ENCODE data around the gene ADAM22.

The ADAM22 gene

GRCh38 chr7:88111954-88112471 is 178.0 kb downstream of the ADAM22 start:
- no peaks in the 10 kb centered on the region for H3K27me3 ChIP-seq (ENCODE audit: low read depth, low read length)
- H3K9ac ChIP-seq (ENCODE audit: low read length), result no peak overlapping the region
- no peak overlapping the region for H3K4me2 ChIP-seq (ENCODE audit: low read length)
- H3K9me3 ChIP-seq (ENCODE audit: insufficient read depth, low read length), result no peaks in the 10 kb centered on the region
- no peak overlapping the region for H2AFZ ChIP-seq (ENCODE audit: low read depth, low read length)
- H3K4me3 ChIP-seq (ENCODE audit: low read length), result no peak overlapping the region
- H4K20me1 ChIP-seq (ENCODE audit: insufficient read depth, low read length), result no peaks in the 10 kb centered on the region
- H3K79me2 ChIP-seq (ENCODE audit: low read length), result no peaks in the 10 kb centered on the region
- H3K36me3 ChIP-seq (replicated peaks; ENCODE audit: low read depth, low read length), result no peaks in the 10 kb centered on the region
- no peak overlapping the region for H3K27ac ChIP-seq (ENCODE audit: low read length)
- TF ChIP-seq, protein P1, sequence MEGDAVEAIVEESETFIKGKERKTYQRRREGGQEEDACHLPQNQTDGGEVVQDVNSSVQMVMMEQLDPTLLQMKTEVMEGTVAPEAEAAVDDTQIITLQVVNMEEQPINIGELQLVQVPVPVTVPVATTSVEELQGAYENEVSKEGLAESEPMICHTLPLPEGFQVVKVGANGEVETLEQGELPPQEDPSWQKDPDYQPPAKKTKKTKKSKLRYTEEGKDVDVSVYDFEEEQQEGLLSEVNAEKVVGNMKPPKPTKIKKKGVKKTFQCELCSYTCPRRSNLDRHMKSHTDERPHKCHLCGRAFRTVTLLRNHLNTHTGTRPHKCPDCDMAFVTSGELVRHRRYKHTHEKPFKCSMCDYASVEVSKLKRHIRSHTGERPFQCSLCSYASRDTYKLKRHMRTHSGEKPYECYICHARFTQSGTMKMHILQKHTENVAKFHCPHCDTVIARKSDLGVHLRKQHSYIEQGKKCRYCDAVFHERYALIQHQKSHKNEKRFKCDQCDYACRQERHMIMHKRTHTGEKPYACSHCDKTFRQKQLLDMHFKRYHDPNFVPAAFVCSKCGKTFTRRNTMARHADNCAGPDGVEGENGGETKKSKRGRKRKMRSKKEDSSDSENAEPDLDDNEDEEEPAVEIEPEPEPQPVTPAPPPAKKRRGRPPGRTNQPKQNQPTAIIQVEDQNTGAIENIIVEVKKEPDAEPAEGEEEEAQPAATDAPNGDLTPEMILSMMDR (IDR thresholded peaks at IDR 0.05; ENCODE audit: low read depth, low read length), result no peak
- TF ChIP-seq EZH2phosphoT487 (IDR thresholded peaks at IDR 0.05; ENCODE audit: low read depth), result no peak
- peaks cover 18% of the 10 kb centered on the region for H3K4me1 ChIP-seq (ENCODE audit: low read length)

DNA sequence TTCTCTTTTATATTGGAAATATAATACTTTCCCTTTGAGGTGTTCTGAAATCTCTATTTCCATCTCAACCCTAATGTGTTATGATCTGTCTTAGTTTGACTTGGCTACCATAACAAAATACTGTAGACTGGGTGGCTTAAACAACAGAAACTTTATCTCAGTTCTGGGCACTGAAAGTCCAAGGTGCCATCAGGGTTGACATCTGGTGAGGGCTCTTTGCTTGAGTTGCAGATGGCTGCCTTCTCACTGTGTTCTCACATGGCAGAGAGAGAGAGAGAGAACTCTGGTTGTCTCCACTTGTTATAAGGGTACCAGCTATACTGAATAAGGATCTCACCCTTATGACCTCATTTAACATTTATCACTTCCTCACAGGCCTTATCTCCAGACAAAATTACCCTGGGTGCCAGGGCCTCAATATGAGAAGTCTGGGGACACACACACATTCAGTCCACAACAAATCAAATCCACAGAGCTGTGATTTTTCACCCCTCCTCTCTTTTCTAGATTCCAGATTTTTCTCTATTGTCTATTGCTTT is 181.3 kb downstream of the ADAM22 start:
- Histone ChIP-seq H3K9me3 (ENCODE audit: insufficient read depth, low read length) (no peaks in the 10 kb centered on the region), H3K4me3 (ENCODE audit: low read length) (no peak overlapping the region), H2AFZ (ENCODE audit: low read depth, low read length) (no peak overlapping the region), H3K79me2 (ENCODE audit: low read length) (no peaks in the 10 kb centered on the region), H3K27ac (ENCODE audit: low read length) (peak overlapping the region; percentile 58), H4K20me1 (ENCODE audit: insufficient read depth, low read length) (no peaks in the 10 kb centered on the region), H3K36me3 (replicated peaks; ENCODE audit: low read depth, low read length) (no peaks in the 10 kb centered on the region), H3K4me1 (ENCODE audit: low read length) (peaks cover 18% of the 10 kb centered on the region), H3K27me3 (ENCODE audit: low read depth, low read length) (no peaks in the 10 kb centered on the region), H3K4me2 (ENCODE audit: low read length) (peak overlapping the region; percentile 45), H3K9ac (ENCODE audit: low read length) (no peak overlapping the region)
- TF ChIP-seq EZH2phosphoT487 (IDR thresholded peaks at IDR 0.05; ENCODE audit: low read depth), result no peak
- TF ChIP-seq, protein P1 (IDR thresholded peaks at IDR 0.05; ENCODE audit: low read depth, low read length), result no peak

GRCh38 chr7:88115816-88116215 is 181.8 kb downstream of the ADAM22 start:
- Histone ChIP-seq H3K9me3 (ENCODE audit: insufficient read depth, low read length) (no peaks in the 10 kb centered on the region), H3K4me1 (ENCODE audit: low read length) (peaks cover 18% of the 10 kb centered on the region), H3K9ac (ENCODE audit: low read length) (no peak overlapping the region), H3K79me2 (ENCODE audit: low read length) (no peaks in the 10 kb centered on the region), H3K27ac (ENCODE audit: low read length) (peak overlapping the region; percentile 58), H3K4me3 (ENCODE audit: low read length) (no peak overlapping the region), H3K27me3 (ENCODE audit: low read depth, low read length) (no peaks in the 10 kb centered on the region), H3K4me2 (ENCODE audit: low read length) (peak overlapping the region; percentile 45), H4K20me1 (ENCODE audit: insufficient read depth, low read length) (no peaks in the 10 kb centered on the region), H2AFZ (ENCODE audit: low read depth, low read length) (no peak overlapping the region), H3K36me3 (replicated peaks; ENCODE audit: low read depth, low read length) (no peaks in the 10 kb centered on the region)
- TF ChIP-seq, protein P1 (IDR thresholded peaks at IDR 0.05; ENCODE audit: low read depth, low read length), result no peak
- TF ChIP-seq EZH2phosphoT487 (IDR thresholded peaks at IDR 0.05; ENCODE audit: low read depth), result no peak

DNA sequence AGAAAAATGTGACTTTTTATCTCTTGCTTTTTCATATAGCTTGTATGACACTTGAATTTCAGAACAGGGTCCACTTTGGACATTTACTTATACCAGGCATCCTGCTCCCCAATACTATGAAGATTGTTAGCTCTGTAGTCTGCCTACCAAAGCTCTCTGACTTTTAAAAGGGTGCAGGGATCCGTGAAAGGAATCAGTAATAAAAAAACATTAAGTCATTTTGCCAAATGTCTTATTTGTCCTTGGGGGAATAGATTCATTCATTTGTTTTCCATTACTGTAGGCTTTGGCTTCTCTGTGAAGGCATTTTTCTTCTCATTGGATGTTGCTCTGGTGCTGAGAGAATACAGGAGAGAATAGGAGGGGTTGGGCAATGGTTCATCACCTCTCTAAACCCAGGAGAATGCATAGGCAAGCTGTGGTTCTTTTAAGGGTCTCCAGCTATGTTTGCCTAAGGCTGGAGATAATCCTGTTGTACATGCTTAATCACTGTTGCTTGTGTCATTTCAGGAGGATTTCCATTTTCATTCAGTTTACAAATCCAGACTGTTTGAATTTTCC is 182.3 kb downstream of the ADAM22 start:
- peak overlapping the region; percentile 58 for H3K27ac ChIP-seq (ENCODE audit: low read length)
- TF ChIP-seq, protein P1 (IDR thresholded peaks at IDR 0.05; ENCODE audit: low read depth, low read length), result no peak
- TF ChIP-seq EZH2phosphoT487 (IDR thresholded peaks at IDR 0.05; ENCODE audit: low read depth), result no peak
- peak overlapping the region; percentile 45 for H3K4me2 ChIP-seq (ENCODE audit: low read length)
- no peak overlapping the region for H2AFZ ChIP-seq (ENCODE audit: low read depth, low read length)
- no peak overlapping the region for H3K9ac ChIP-seq (ENCODE audit: low read length)
- no peaks in the 10 kb centered on the region for H3K79me2 ChIP-seq (ENCODE audit: low read length)
- no peaks in the 10 kb centered on the region for H4K20me1 ChIP-seq (ENCODE audit: insufficient read depth, low read length)
- no peaks in the 10 kb centered on the region for H3K9me3 ChIP-seq (ENCODE audit: insufficient read depth, low read length)
- no peak overlapping the region for H3K4me3 ChIP-seq (ENCODE audit: low read length)
- no peaks in the 10 kb centered on the region for H3K36me3 ChIP-seq (replicated peaks; ENCODE audit: low read depth, low read length)
- H3K27me3 ChIP-seq (ENCODE audit: low read depth, low read length), result no peaks in the 10 kb centered on the region
- H3K4me1 ChIP-seq (ENCODE audit: low read length), result peaks cover 18% of the 10 kb centered on the region

Data from OCI-LY3 (cell line).